T-helper 17 cell (primary cell): ENCODE results near the gene KIF2A. TPM values are rescaled to one million over a fixed set of nuclear protein-coding genes. Genes with fewer than 3 reads are reported as not detected.
A peak's percentile ranks its signal among the peaks of the same experiment; 100 is the strongest.

ENCODE experiments used
- ATAC-seq: fragments of 150-1000 bp; cut with Tn5 transposase; 2 replicates; pipeline ENCODE4 v1.10.0; 2021; ENCODE audit warnings: mild to moderate bottlenecking, moderate library complexity
- DNase-seq, 3 donors: peaks; one replicate each; pipeline versions ENCODE4 v3.0.0 to v3.0.0-alpha.2; 2020 to 2021
- H3K9me3 ChIP-seq: one replicate; pipeline ENCODE4 v1.7.0; 2013; ENCODE audit warnings: low read length, mild to moderate bottlenecking; ENCODE audit not compliant: control insufficient read depth, poor library complexity, severe bottlenecking
- H3K27ac Mint-ChIP-seq: one replicate; pipeline ENCODE4 v1.8.0; 2022; ENCODE audit warnings: mild to moderate bottlenecking, moderate library complexity, mixed read lengths
- H3K27me3 Mint-ChIP-seq: one replicate; pipeline ENCODE4 v1.8.0; 2022; ENCODE audit warnings: mixed read lengths
- H3K36me3 Mint-ChIP-seq: one replicate; pipeline ENCODE4 v1.8.0; 2022; ENCODE audit warnings: low read depth, mixed read lengths
- H3K4me1 Mint-ChIP-seq: one replicate; pipeline ENCODE4 v1.8.0; 2022; ENCODE audit warnings: mild to moderate bottlenecking, mixed read lengths
- H3K4me3 Mint-ChIP-seq: one replicate; pipeline ENCODE4 v1.8.0; 2022; ENCODE audit warnings: mild to moderate bottlenecking, moderate library complexity, mixed read lengths
- total RNA-seq, 4 donors: library from RNA in 2 of 4; stranded (reverse) in 2 of 4; gene quantifications; one replicate each; pipeline ENCODE4 v1.2.3 and lab custom pipeline; 2022 to 2026

KIF2A gene
- total RNA-seq, 2 donors from 2014 or later = 93.5 to 158 TPM

DNA sequence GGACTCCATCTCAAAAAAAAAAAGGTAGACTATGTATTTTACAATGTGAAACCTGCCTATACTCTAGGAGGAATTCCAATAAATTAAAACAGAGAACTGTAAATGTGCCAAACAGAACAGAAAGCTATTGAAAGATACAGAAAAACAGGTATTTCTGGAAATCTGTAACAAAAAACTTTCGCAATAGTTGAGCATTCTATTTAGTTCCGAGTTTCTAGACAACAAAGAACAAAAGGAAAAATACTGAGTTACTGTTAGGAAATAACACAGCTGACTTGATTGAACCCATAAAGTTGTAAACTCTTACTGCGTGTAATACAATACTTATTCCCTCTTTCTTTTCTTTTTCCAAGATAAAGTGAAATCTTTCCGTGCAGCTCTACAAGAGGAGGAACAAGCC, 79.1 kb downstream of the KIF2A start:
- DNase-seq (no peak), ATAC-seq (no peak)
- peaks cover 3% of the 10 kb centered on the region for H3K36me3 Mint-ChIP-seq
- H3K4me1 Mint-ChIP-seq = peaks cover 2% of the 10 kb centered on the region
- no peaks in the 10 kb centered on the region for H3K27me3 Mint-ChIP-seq
- H3K4me3 Mint-ChIP-seq = no peak overlapping the region
- no peak overlapping the region for H3K27ac Mint-ChIP-seq
- H3K9me3 ChIP-seq = no peaks in the 10 kb centered on the region

DNA sequence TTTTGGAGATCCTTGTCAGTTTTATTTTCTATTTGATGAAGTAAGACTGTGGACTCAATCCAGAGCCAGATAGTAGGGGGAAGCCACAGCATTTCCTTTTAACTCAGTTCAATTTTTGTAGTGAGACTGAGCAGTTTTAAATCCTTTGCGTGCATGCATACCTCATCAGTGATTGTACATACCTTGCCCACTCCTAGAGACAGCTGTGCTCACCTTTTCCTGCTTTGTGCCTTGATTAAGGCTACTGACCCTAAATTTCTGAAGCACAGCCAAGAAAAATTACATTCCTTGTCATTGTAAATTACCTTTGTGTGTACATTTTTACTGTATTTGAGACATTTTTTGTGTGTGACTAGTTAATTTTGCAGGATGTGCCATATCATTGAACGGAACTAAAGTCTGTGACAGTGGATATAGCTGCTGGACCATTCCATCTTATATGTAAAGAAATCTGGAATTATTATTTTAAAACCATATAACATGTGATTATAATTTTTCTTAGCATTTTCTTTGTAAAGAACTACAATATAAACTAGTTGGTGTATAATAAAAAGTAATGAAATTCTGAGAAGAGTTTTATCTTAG, 79.9 kb downstream of the KIF2A start:
- Mint-ChIP-seq H3K27ac (no peak overlapping the region), H3K36me3 (peaks cover 3% of the 10 kb centered on the region), H3K27me3 (no peaks in the 10 kb centered on the region), H3K4me1 (peaks cover 2% of the 10 kb centered on the region), H3K4me3 (no peak overlapping the region)
- DNase-seq = no peak
- ATAC-seq = no peak
- H3K9me3 ChIP-seq = no peaks in the 10 kb centered on the region

DNA sequence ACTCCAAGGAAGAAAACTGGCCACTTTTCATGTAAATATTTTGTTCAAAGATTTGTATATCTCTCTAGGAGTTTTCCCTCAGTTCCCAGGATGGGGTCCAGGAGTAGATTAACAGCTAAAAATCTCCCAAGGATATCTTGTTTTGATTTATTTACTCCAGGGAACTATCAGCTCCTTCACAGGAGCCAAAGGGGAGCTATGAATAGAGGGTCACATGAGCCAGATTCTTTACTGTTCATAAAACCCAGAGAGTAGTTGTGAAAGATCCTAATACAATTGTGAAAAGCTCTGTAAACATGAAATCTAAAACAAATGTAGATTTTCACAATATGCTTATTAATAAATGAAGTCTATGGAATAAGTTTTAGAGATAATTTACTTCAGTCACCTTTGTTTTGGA, 80.8 kb downstream of the KIF2A start:
- Mint-ChIP-seq H3K27me3 (no peaks in the 10 kb centered on the region), H3K4me1 (no peaks in the 10 kb centered on the region), H3K27ac (peak overlapping the region; percentile 65), H3K4me3 (no peak overlapping the region), H3K36me3 (no peaks in the 10 kb centered on the region)
- DNase-seq (no peak), ATAC-seq (no peak)
- H3K9me3 ChIP-seq = no peaks in the 10 kb centered on the region

DNA sequence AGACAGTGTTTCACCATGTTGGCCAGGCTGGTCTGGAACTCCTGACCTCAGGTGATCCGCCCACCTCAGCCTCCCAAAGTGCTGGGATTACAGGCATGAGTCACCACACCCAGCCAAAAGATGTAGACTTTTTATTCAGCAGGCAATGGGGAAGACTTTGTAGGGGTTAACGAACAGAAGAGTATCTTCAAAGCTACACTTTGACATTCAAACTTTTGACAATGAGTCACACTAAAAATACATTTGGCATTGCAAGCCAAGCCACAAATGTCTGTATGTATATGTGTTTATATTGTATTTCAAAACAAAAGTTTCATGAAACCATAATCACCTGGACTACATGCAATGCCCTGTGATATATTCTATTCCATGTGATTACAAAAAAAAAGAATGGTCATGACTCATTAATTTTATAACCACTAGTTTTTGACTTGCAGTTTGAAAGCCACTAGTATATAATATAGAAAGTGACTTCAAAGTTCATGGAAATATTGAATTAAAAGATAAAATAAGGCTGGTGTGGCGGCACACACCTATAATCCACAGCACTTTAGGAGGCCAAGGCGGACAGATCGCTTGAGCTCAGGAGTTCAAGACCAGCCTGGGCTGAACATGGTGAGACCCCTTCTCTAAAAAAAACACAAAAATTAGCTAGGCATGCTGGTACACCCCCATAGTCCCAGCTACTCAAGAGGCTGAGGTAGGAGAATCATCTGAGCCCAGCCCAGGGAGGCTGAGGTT, 89.4 kb downstream of the KIF2A start:
- Mint-ChIP-seq H3K27me3 (no peaks in the 10 kb centered on the region), H3K4me1 (peaks cover 9% of the 10 kb centered on the region), H3K36me3 (no peaks in the 10 kb centered on the region), H3K4me3 (no peak overlapping the region), H3K27ac (peak overlapping the region; percentile 87)
- no peaks in the 10 kb centered on the region for H3K9me3 ChIP-seq
- DNase-seq (no peak), ATAC-seq (no peak)

DNA sequence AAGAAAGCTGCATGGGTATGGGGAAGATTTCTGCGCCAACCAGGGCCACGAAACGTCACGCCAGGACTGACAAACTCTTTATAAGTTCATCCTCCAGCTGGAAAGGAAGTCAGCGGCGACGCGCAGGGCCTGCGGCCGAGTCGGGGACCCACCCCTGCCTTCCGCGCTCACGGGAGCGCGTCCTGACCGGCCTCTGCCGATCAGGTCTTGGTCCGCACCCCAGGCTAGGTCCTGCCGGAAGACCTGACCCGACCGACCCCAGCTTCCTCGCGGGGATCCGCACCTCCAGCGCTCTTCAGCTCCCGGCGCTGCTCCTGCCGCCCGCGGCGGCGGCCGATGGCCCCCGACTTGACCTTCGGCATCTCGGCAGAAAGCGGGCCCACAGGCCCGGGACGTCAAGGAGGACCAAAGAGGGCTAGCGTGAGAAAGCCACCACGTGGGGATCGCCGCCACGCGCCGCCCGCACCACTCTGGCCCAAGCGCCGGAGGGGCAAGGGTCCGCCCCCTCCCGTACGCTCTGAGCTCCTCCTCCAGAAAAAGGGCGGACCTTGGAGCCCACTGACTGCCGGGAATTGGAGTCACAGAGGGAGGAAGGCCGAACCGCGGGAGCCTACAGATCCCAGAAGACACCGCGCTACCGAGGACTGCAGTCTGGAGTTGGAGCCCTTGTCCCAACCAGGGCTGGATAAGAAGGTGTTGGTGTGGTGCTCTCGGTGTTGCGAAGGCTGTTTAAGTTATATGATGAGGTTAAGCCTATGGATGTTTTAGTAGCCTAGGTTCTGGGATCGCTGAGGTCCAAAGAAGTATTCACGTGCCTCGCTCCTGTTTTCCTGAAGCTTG, 97.6 kb downstream of the KIF2A start, which contains the start of gene DIMT1:
DIMT1 (minus strand) TSS at position 495 of the 840 bp plus-strand sequence; CDS start at position 362, 133 bp downstream.
- DNase-seq = peak; percentile 81 to 86 (median 85)
- H3K36me3 Mint-ChIP-seq = peaks cover 2% of the 10 kb centered on the region
- no peaks in the 10 kb centered on the region for H3K9me3 ChIP-seq
- ATAC-seq = peak; percentile 98
- H3K4me3 Mint-ChIP-seq = peak within 1 kb of the TSS; percentile 98
- H3K4me1 Mint-ChIP-seq = peaks cover 24% of the 10 kb centered on the region
- H3K27me3 Mint-ChIP-seq = no peaks in the 10 kb centered on the region
- H3K27ac Mint-ChIP-seq = peak within 1 kb of the TSS; percentile 94

DNA sequence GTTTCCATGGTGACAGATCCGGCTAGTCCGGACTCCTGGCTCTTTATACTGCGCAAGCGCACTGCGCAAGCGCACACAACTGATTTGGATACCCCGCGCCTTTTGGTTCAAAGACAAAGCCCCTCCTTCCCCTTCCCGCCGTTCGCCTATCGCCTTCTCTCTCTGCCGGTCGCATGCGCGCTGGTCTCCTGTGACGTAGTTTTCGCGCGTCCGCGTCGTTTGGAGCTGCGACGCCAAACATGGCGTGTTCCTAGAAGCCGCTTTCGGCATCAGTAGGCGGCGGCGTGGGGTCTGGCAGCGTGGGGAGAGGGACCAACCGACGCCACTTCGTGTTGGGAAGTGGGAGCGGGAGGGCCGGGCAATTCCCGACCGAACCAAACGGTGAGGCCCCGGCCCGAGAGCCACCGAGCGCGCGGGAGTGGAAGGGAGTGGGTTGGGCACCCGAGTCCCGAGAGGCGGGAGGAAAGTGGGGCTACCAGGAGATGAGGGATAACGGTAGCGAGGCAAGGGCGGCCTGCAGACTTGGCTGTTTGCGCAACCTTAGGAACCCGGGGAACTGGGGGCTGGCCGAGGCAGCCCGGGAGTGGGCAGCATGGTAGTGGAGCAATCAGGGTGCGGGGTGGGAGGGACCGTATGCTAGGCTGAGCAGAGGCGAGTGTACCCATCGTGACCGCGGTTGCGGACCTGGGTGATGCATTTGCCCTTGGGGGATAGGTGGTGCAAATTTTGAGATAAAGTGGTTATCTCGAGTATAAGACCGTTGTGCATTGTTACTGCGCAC, 106.7 kb downstream of the KIF2A start, which contains the start of gene IPO11:
IPO11 (plus strand) TSS at position 215 of the 781 bp plus-strand sequence. CDS start 24,517 bp downstream, outside the sequence.
- peak; percentile 93 for ATAC-seq
- H3K36me3 Mint-ChIP-seq = no peaks in the 10 kb centered on the region
- peak within 1 kb of the TSS; percentile 96 for H3K27ac Mint-ChIP-seq
- no peaks in the 10 kb centered on the region for H3K27me3 Mint-ChIP-seq
- H3K4me3 Mint-ChIP-seq = peak within 1 kb of the TSS; percentile 94
- H3K4me1 Mint-ChIP-seq = peaks cover 19% of the 10 kb centered on the region
- DNase-seq = peak; percentile 92 to 98 (median 96)
- H3K9me3 ChIP-seq = no peaks in the 10 kb centered on the region

DNA sequence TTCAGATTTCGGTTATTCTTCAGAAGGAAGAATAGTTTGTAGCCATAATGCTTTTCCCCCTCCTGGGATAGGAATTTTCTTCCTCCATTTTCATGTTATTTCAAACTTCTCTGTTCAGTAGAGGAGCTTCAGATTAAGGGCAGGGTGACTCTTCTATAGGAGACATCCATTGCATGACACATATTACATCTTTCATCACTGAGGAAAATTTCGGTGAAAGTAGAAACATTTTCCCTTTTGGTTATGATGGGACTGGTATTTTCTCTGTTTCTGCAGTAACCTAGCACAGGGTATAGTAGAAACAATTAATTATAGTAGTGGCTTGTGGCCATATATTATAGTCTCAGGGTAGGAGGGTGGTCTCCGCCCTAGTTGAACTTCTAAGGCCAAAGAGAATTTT, 107.7 kb downstream of the KIF2A start:
- no peak overlapping the region for H3K27ac Mint-ChIP-seq
- H3K4me3 Mint-ChIP-seq = peak overlapping the region; percentile 94
- DNase-seq (no peak), ATAC-seq (no peak)
- no peaks in the 10 kb centered on the region for H3K9me3 ChIP-seq
- H3K36me3 Mint-ChIP-seq = no peaks in the 10 kb centered on the region
- peaks cover 19% of the 10 kb centered on the region for H3K4me1 Mint-ChIP-seq
- H3K27me3 Mint-ChIP-seq = no peaks in the 10 kb centered on the region

DNA sequence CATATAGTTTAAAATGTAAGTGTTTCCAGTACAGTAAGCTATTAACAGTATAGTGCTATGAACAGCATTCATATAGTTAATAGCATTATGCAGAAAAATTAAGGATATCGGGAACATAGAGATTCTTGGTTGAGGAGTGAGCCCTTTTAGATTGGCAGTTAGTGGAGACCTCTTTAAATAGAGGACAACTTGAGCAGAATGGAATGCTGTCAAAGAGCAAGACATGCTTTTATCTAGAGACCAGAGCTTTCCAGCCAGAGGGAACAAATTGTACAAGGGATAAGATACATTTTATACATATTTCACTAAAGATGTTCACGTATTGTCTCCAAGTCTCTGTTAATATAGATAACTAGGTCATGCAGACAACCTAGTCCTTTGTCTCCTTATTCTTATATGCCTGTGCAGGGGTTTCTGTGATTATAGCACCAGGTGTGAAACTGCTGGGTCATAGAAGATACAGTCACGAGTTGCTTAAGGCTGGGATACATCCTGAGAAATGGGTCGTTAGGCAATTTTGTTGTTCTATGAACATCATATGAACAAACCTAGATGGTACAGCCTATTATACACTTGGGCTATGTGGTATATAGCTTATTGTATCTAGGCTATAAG, 112.6 kb downstream of the KIF2A start:
- DNase-seq (no peak), ATAC-seq (no peak)
- Mint-ChIP-seq H3K36me3 (no peaks in the 10 kb centered on the region), H3K4me3 (no peak overlapping the region), H3K27ac (no peak overlapping the region), H3K4me1 (peaks cover 20% of the 10 kb centered on the region), H3K27me3 (no peaks in the 10 kb centered on the region)
- no peaks in the 10 kb centered on the region for H3K9me3 ChIP-seq

DNA sequence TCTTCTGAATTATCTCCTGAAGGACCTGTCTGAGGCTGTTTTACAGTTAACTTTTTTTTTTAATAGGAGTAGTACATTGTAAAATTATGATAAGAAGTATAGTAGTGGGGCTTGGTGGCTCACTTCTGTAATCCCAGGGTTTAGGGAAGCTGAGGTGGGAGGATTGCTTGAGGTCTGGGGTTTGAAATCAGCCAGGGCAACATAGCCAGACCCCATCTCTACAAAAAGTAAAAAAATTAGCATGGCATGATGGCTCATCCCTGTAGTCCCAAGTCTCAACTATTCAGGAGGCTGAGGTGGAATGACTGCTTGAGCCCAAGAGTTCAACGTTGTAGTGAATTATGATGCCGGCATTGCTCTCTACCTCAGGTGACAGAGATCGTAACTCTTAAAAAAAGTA, 113.6 kb downstream of the KIF2A start:
- no peaks in the 10 kb centered on the region for H3K27me3 Mint-ChIP-seq

DNA sequence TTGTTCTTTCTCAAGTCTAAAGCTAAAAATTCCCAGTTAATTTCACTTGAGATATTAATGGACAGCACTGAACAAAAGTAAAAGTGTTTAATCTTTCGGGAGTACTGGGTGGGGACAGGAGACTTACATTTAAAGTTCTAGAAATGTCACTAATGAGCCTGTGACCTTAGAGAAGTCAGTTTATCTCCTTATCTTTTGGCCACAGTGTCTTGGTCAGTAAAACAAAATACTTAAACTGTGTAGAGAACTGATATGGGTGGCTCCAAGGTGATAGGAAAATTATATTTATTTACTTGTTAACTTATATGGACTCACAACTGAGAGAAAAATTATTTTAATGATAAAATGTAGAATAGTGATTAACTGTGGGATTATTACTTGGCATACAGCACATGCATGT, 115.4 kb downstream of the KIF2A start:
- H3K27ac Mint-ChIP-seq = no peak overlapping the region
- H3K27me3 Mint-ChIP-seq = no peaks in the 10 kb centered on the region
- no peak for ATAC-seq
- H3K36me3 Mint-ChIP-seq = no peaks in the 10 kb centered on the region
- DNase-seq = no peak
- H3K9me3 ChIP-seq = no peaks in the 10 kb centered on the region
- H3K4me1 Mint-ChIP-seq = peaks cover 21% of the 10 kb centered on the region
- no peak overlapping the region for H3K4me3 Mint-ChIP-seq

More for the DNA sequence above, 113.6 kb downstream of the KIF2A start:
- no peaks in the 10 kb centered on the region for H3K9me3 ChIP-seq
- Mint-ChIP-seq H3K27ac (no peak overlapping the region), H3K4me1 (peaks cover 19% of the 10 kb centered on the region), H3K36me3 (no peaks in the 10 kb centered on the region), H3K4me3 (no peak overlapping the region)
- no peak for DNase-seq
- no peak for ATAC-seq

DNA sequence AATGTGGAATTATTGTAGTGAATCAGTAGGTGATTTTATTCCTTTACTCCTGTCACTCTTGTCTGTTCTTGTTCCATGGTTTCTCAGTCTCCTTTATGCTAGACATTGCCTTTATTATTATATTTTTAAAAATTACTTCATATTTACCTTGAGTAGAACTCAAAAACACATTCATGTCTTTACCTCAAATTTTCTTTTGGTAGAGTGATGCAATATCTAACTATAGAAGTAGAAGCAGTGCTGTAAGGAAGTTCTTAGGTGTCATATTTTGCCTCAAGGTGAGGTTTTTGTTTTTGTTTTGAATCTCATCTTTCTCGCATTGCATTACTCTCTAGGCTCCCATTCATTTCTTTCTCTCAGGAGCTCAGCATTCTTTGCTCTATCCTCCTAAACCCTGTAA, 118.8 kb downstream of the KIF2A start:
- no peak for DNase-seq
- Mint-ChIP-seq H3K4me1 (peaks cover 17% of the 10 kb centered on the region), H3K36me3 (no peaks in the 10 kb centered on the region), H3K27ac (no peak overlapping the region), H3K27me3 (no peaks in the 10 kb centered on the region), H3K4me3 (no peak overlapping the region)
- H3K9me3 ChIP-seq = no peaks in the 10 kb centered on the region
- ATAC-seq = no peak
